HG03108 (cell line): ENCODE data around the gene LRRC37A3.
"Not testable (repeated sequence)": the region's sequence is repeated elsewhere in the genome, so short reads cannot be mapped to it uniquely, and the experiment has no call there.

Experiments
- ATAC-seq: cut with Tn5 transposase; IDR thresholded peaks from one replicate; pipeline ENCODE4 v1.9.1; 2021; ENCODE audit warnings: moderate library complexity; ENCODE audit not compliant: unreplicated experiment

LRRC37A3 gene

GRCh38 chr17:64927444-64927843, 8.2 kb upstream of the LRRC37A3 start:
- ATAC-seq: peak; percentile 51

GRCh38 chr17:64926430-64926829, 7.2 kb upstream of the LRRC37A3 start:
- not testable (repeated sequence) for ATAC-seq

GRCh38 chr17:64925244-64925643, 6.0 kb upstream of the LRRC37A3 start:
- not testable (repeated sequence) for ATAC-seq

GRCh38 chr17:64923051-64923568, 3.8 kb upstream of the LRRC37A3 start:
- ATAC-seq: not testable (repeated sequence)

GRCh38 chr17:64920419-64921172, 1.3 kb upstream of the LRRC37A3 start:
- ATAC-seq: no peak

- no peak for ATAC-seq
Observed at GRCh38 chr17:64920026-64920418, 744 bp upstream of the LRRC37A3 start.

- peak; percentile 43 for ATAC-seq
Observed at GRCh38 chr17:64918842-64919288, 413 bp downstream of the LRRC37A3 start.

- not testable (repeated sequence) for ATAC-seq
Observed at GRCh38 chr17:64917540-64917939, 1.7 kb downstream of the LRRC37A3 start.

- not testable (repeated sequence) for ATAC-seq
Observed at GRCh38 chr17:64915244-64915643, 4.0 kb downstream of the LRRC37A3 start.

GRCh38 chr17:64910191-64910514, 9.1 kb downstream of the LRRC37A3 start:
- not testable (repeated sequence) for ATAC-seq

GRCh38 chr17:64909511-64910190, 9.6 kb downstream of the LRRC37A3 start:
- ATAC-seq: not testable (repeated sequence)

- ATAC-seq: not testable (repeated sequence)
Observed at GRCh38 chr17:64904069-64904468, 15.2 kb downstream of the LRRC37A3 start.

GRCh38 chr17:64897136-64897535, 22.1 kb downstream of the LRRC37A3 start:
- not testable (repeated sequence) for ATAC-seq

- ATAC-seq: not testable (repeated sequence)
Observed at GRCh38 chr17:64874210-64874609, 45.1 kb downstream of the LRRC37A3 start.

GRCh38 chr17:64847504-64848466, 71.5 kb downstream of the LRRC37A3 start:
- ATAC-seq: not testable (repeated sequence)

- ATAC-seq: not testable (repeated sequence)
Observed at GRCh38 chr17:64846892-64847291, 72.4 kb downstream of the LRRC37A3 start.

GRCh38 chr17:64843918-64844317, 75.4 kb downstream of the LRRC37A3 start:
- not testable (repeated sequence) for ATAC-seq

GRCh38 chr17:64842900-64843299, 76.4 kb downstream of the LRRC37A3 start:
- ATAC-seq: not testable (repeated sequence)

GRCh38 chr17:64840960-64841359, 78.3 kb downstream of the LRRC37A3 start:
- ATAC-seq: not testable (repeated sequence)

- ATAC-seq: not testable (repeated sequence)
Observed at GRCh38 chr17:64838513-64838912, 80.8 kb downstream of the LRRC37A3 start.
